H9 (cell line): ENCODE measurements around the gene PTTG2. TPM values are rescaled to one million over a fixed set of nuclear protein-coding genes. Genes with fewer than 3 reads are reported as not detected.

ENCODE experiments used
- DNase-seq: peaks from one replicate; pipeline ENCODE4 v3.0.0-alpha.2; 2017
- H2AFZ ChIP-seq: one replicate; pipeline ENCODE4 v1.6.1; 2013; ENCODE audit warnings: mild to moderate bottlenecking, low read length, control low read depth, moderate library complexity
- H2AK5ac ChIP-seq: 2 replicates; pipeline ENCODE4 v1.6.1; 2013; ENCODE audit warnings: low read length, control low read depth, mixed read lengths; ENCODE audit not compliant: insufficient read length
- H2BK120ac ChIP-seq: one replicate; pipeline ENCODE4 v1.6.1; 2013; ENCODE audit warnings: low read depth, mild to moderate bottlenecking, low read length, control low read depth, inconsistent platforms; ENCODE audit not compliant: poor library complexity, severe bottlenecking
- H2BK12ac ChIP-seq: 2 replicates; pipeline ENCODE4 v1.6.1; 2013; ENCODE audit warnings: low read length, control low read depth, mixed read lengths, low read depth; ENCODE audit not compliant: insufficient read length
- H2BK15ac ChIP-seq: 2 replicates; pipeline ENCODE4 v1.6.1; 2013; ENCODE audit warnings: low read depth, low read length, control low read depth
- H2BK20ac ChIP-seq: one replicate; pipeline ENCODE4 v1.6.1; 2013; ENCODE audit warnings: low read depth, mild to moderate bottlenecking, low read length, control low read depth, inconsistent platforms; ENCODE audit not compliant: poor library complexity, severe bottlenecking
- H2BK5ac ChIP-seq: 2 replicates; pipeline ENCODE4 v1.6.1; 2013; ENCODE audit warnings: low read length, control low read depth, mixed read lengths; ENCODE audit not compliant: insufficient read length
- H3K14ac ChIP-seq: 2 replicates; pipeline ENCODE4 v1.6.1; 2013; ENCODE audit warnings: low read length, control low read depth; ENCODE audit not compliant: insufficient read depth
- H3K18ac ChIP-seq: 2 replicates; pipeline ENCODE4 v1.6.1; 2013; ENCODE audit warnings: low read depth, mild to moderate bottlenecking, mixed read lengths, low read length, control low read depth; ENCODE audit not compliant: insufficient read length
- H3K23ac ChIP-seq: 2 replicates; pipeline ENCODE4 v1.6.1; 2013; ENCODE audit warnings: low read length, control low read depth, mixed read lengths, low read depth; ENCODE audit not compliant: insufficient read length
- H3K23me2 ChIP-seq: 2 replicates; pipeline ENCODE4 v1.6.1; 2013; ENCODE audit warnings: low read depth, mild to moderate bottlenecking, mixed read lengths, low read length, control low read depth; ENCODE audit not compliant: insufficient read length, poor library complexity, severe bottlenecking
- H3K27ac ChIP-seq: 2 replicates; pipeline ENCODE4 v1.5.1; 2013; ENCODE audit warnings: low read length, control low read depth, mixed read lengths, low read depth; ENCODE audit not compliant: insufficient read length
- H3K27me3 ChIP-seq: 2 replicates; pipeline ENCODE4 v1.6.1; 2013; ENCODE audit warnings: low read length, control low read depth, inconsistent platforms; ENCODE audit not compliant: insufficient read depth
- H3K4ac ChIP-seq: 2 replicates; pipeline ENCODE4 v1.6.1; 2013; ENCODE audit warnings: low read depth, mild to moderate bottlenecking, control low read depth, inconsistent platforms, low read length, moderate library complexity
- H3K4me1 ChIP-seq: 2 replicates; pipeline ENCODE4 v1.6.1; 2013; ENCODE audit warnings: low read length, control low read depth, inconsistent platforms; ENCODE audit not compliant: insufficient read depth
- H3K4me2 ChIP-seq: 2 replicates; pipeline ENCODE4 v1.6.1; 2013; ENCODE audit warnings: low read length, control low read depth, mixed read lengths; ENCODE audit not compliant: insufficient read length, insufficient read depth
- H3K56ac ChIP-seq: 2 replicates; pipeline ENCODE4 v1.6.1; 2013; ENCODE audit warnings: low read depth, mild to moderate bottlenecking, mixed read lengths, low read length, control low read depth; ENCODE audit not compliant: insufficient read length
- H3K79me1 ChIP-seq: 2 replicates; pipeline ENCODE4 v1.6.1; 2013; ENCODE audit warnings: low read depth, mild to moderate bottlenecking, moderate library complexity, low read length, control low read depth, inconsistent platforms; ENCODE audit not compliant: insufficient read depth, poor library complexity, severe bottlenecking
- H3K79me2 ChIP-seq: 2 replicates; pipeline ENCODE4 v1.6.1; 2013; ENCODE audit warnings: low read length, control low read depth, inconsistent platforms; ENCODE audit not compliant: insufficient read depth
- H3K9ac ChIP-seq: 2 replicates; pipeline ENCODE4 v1.6.1; 2013; ENCODE audit warnings: low read length, control low read depth, mixed read lengths; ENCODE audit not compliant: insufficient read length; ENCODE audit errors: extremely low read depth
- H3K9me3 ChIP-seq: one replicate; pipeline ENCODE4 v1.6.1; 2013; ENCODE audit warnings: low read depth, low read length, inconsistent platforms; ENCODE audit not compliant: control insufficient read depth
- H3T11ph ChIP-seq: one replicate; pipeline ENCODE4 v1.6.1; 2013; ENCODE audit warnings: mild to moderate bottlenecking, low read length, control low read depth, inconsistent platforms
- H4K20me1 ChIP-seq: one replicate; pipeline ENCODE4 v1.6.1; 2013; ENCODE audit not compliant: control insufficient read depth, insufficient read length, insufficient read depth
- H4K5ac ChIP-seq: 2 replicates; pipeline ENCODE4 v1.6.1; 2013; ENCODE audit warnings: low read depth, mild to moderate bottlenecking, mixed read lengths, low read length, control low read depth; ENCODE audit not compliant: insufficient read length
- H4K8ac ChIP-seq: replicated peaks from 2 replicates; pipeline ENCODE4 v1.6.1; 2013; ENCODE audit warnings: low read length, control low read depth, mixed read lengths, low read depth; ENCODE audit not compliant: insufficient read length
- H4K91ac ChIP-seq: 2 replicates; pipeline ENCODE4 v1.6.1; 2013; ENCODE audit warnings: low read depth, mild to moderate bottlenecking, moderate library complexity, mixed read lengths, low read length, control low read depth; ENCODE audit not compliant: insufficient read length
- H3K27ac Mint-ChIP-seq, 3 experiments: 2 replicates in 2 of 3; 3 replicates in 1 of 3; pipeline ENCODE4 v1.8.0; 2020 to 2021; ENCODE audit warnings: mixed read lengths in 3 of 3, mild to moderate bottlenecking in 1 of 3, moderate library complexity in 1 of 3
- H3K27me3 Mint-ChIP-seq: 2 replicates; pipeline ENCODE4 v1.8.0; 2021; ENCODE audit warnings: low read depth, mild to moderate bottlenecking, moderate library complexity, mixed read lengths
- H3K36me3 Mint-ChIP-seq, 3 experiments: 2 replicates in 2 of 3; 3 replicates in 1 of 3; pipeline ENCODE4 v1.8.0; 2020 to 2021; ENCODE audit warnings: low read depth in 3 of 3, mixed read lengths in 3 of 3; ENCODE audit not compliant: insufficient read depth in 1 of 3
- H3K4me1 Mint-ChIP-seq, 2 experiments: 2 replicates each; pipeline ENCODE4 v1.8.0; 2020; ENCODE audit warnings: mixed read lengths in 2 of 2
- H3K4me3 Mint-ChIP-seq, 2 experiments: 2 replicates in 1 of 2; 3 replicates in 1 of 2; pipeline ENCODE4 v1.8.0; 2020 to 2021; ENCODE audit warnings: mild to moderate bottlenecking in 2 of 2, mixed read lengths in 2 of 2, moderate library complexity in 1 of 2
- H3K9me3 Mint-ChIP-seq, 2 experiments: 2 replicates in 1 of 2; 3 replicates in 1 of 2; pipeline ENCODE4 v1.8.0; 2020; ENCODE audit warnings: mild to moderate bottlenecking in 2 of 2, mixed read lengths in 2 of 2, moderate library complexity in 1 of 2
- WGBS: extraction: QIAGEN DNeasy Blood & Tissue Kit; methylation state at CpG from one replicate; pipeline ENCODE4 v1.1.7; 2013; ENCODE audit warnings: missing lambda C conversion rate, low lambda C conversion rate, mixed read lengths; ENCODE audit not compliant: insufficient read length; ENCODE audit errors: extremely low coverage; 5-methylcytosine and 5-hydroxymethylcytosine counted together
- total RNA-seq: library from RNA; stranded (reverse); gene quantifications from 2 replicates; pipeline ENCODE4 v1.2.1, GENCODE V29; 2021
- TF ChIP-seq, protein P1 (sequence below): fragments of 200-600 bp; sonication (generic); conservative IDR thresholded peaks from 3 replicates; pipeline ENCODE4 v1.8.0; 2021; ENCODE audit warnings: antibody characterized with exemption, mild to moderate bottlenecking

The PTTG2 gene
- total RNA-seq, 1 experiment from 2014 or later = not detected

GRCh38 chr4:37951461-37952352, 8.5 kb upstream of the PTTG2 start:
- no peak overlapping the region for H2AFZ ChIP-seq
- no peak overlapping the region for H3K18ac ChIP-seq
- no peak overlapping the region for H4K8ac ChIP-seq
- no peaks in the 10 kb centered on the region for H3K79me2 ChIP-seq
- Mint-ChIP-seq H3K36me3 (no peaks in the 10 kb centered on the region; a peak in 1 of 7 replicates), H3K27ac (no peak overlapping the region), H3K4me3 (no peak overlapping the region), H3K27me3 (no peaks in the 10 kb centered on the region; the same call in 1 of the 2 replicates), H3K4me1 (0 out of 4 replicates have a peak, but pooled peaks cover 0 to 3% of the 10 kb centered on the region in 2 experiments), H3K9me3 (no peaks in the 10 kb centered on the region)
- no CpG with 5 or more reads among the region's 10 CpGs for WGBS
- TF ChIP-seq, protein P1, sequence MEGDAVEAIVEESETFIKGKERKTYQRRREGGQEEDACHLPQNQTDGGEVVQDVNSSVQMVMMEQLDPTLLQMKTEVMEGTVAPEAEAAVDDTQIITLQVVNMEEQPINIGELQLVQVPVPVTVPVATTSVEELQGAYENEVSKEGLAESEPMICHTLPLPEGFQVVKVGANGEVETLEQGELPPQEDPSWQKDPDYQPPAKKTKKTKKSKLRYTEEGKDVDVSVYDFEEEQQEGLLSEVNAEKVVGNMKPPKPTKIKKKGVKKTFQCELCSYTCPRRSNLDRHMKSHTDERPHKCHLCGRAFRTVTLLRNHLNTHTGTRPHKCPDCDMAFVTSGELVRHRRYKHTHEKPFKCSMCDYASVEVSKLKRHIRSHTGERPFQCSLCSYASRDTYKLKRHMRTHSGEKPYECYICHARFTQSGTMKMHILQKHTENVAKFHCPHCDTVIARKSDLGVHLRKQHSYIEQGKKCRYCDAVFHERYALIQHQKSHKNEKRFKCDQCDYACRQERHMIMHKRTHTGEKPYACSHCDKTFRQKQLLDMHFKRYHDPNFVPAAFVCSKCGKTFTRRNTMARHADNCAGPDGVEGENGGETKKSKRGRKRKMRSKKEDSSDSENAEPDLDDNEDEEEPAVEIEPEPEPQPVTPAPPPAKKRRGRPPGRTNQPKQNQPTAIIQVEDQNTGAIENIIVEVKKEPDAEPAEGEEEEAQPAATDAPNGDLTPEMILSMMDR = no peak
- no peaks in the 10 kb centered on the region; the same call in 1 of the 2 replicates for H3K4me1 ChIP-seq
- H2BK15ac ChIP-seq = no peak overlapping the region
- no peak overlapping the region for H3K23ac ChIP-seq
- H3K4me2 ChIP-seq = no peak overlapping the region
- no peak overlapping the region for H3K9ac ChIP-seq
- no peak overlapping the region for H3K14ac ChIP-seq
- no peak overlapping the region for H4K5ac ChIP-seq
- no peak overlapping the region for H3K27ac ChIP-seq
- no peak for DNase-seq
- no peaks in the 10 kb centered on the region for H4K20me1 ChIP-seq
- no peaks in the 10 kb centered on the region for H3K23me2 ChIP-seq
- no peak overlapping the region for H2BK120ac ChIP-seq
- H3K56ac ChIP-seq = no peak overlapping the region
- no peak overlapping the region for H2BK20ac ChIP-seq
- no peak overlapping the region for H2BK5ac ChIP-seq
- H2AK5ac ChIP-seq = no peak overlapping the region
- H4K91ac ChIP-seq = no peak overlapping the region
- no peaks in the 10 kb centered on the region for H3K9me3 ChIP-seq
- H2BK12ac ChIP-seq = no peak overlapping the region
- H3K79me1 ChIP-seq = no peaks in the 10 kb centered on the region
- no peak overlapping the region for H3T11ph ChIP-seq
- H3K4ac ChIP-seq = no peak overlapping the region
- no peaks in the 10 kb centered on the region for H3K27me3 ChIP-seq
